GM18508 (cell line): ENCODE data around the gene WDR5B.

ENCODE experiments used
- ATAC-seq: cut with Tn5 transposase; IDR thresholded peaks from one replicate; pipeline ENCODE4 v1.9.1; 2021; ENCODE audit warnings: moderate number of reproducible peaks; ENCODE audit not compliant: insufficient read depth, unreplicated experiment

The WDR5B gene

GRCh38 chr3:122382888-122383666 lies 32.8 kb downstream of the WDR5B start, which contains the start of gene MIX23:
TSS of gene MIX23 (minus strand) at chr3:122383231. CDS start at chr3:122383224, 7 bp downstream.
- ATAC-seq, result peak; percentile 27

- ATAC-seq, result no peak
Observed at GRCh38 chr3:122377975-122378374, 37.9 kb downstream of the WDR5B start.

- ATAC-seq, result no peak
Observed at GRCh38 chr3:122374034-122374433, 41.8 kb downstream of the WDR5B start.

- no peak for ATAC-seq
Observed at GRCh38 chr3:122366379-122366749, 49.5 kb downstream of the WDR5B start.

GRCh38 chr3:122365582-122366378 lies 50.1 kb downstream of the WDR5B start:
- ATAC-seq, result peak; percentile 46

GRCh38 chr3:122365073-122365472 lies 50.8 kb downstream of the WDR5B start:
- ATAC-seq, result peak; percentile 42

GRCh38 chr3:122364490-122364889 lies 51.4 kb downstream of the WDR5B start:
- ATAC-seq, result no peak
